Sigmoid colon (tissue), 7 donors: ENCODE data around the gene SLC25A30. TPM values are rescaled to one million over a fixed set of nuclear protein-coding genes. Genes with fewer than 3 reads are reported as not detected.

ENCODE experiments used
- DNase-seq: peaks from one replicate; pipeline ENCODE4 v3.0.0-alpha.2; 2019
- H3K27ac ChIP-seq, 4 donors: fragments of 200-600 bp; sonication (generic); one replicate each; pipeline ENCODE4 v1.5.1; 2016 to 2019; ENCODE audit warnings: mild to moderate bottlenecking in 1 of 4
- H3K27me3 ChIP-seq, 3 donors: fragments of 200-600 bp; sonication (generic); one replicate each; pipeline ENCODE4 v1.5.1; 2019; ENCODE audit warnings: mild to moderate bottlenecking in 1 of 3
- H3K36me3 ChIP-seq, 4 donors: fragments of 200-600 bp; sonication (generic); one replicate each; pipeline ENCODE4 v1.5.1; 2016 to 2019
- H3K4me1 ChIP-seq, 4 donors: fragments of 200-600 bp; sonication (generic); one replicate each; pipeline ENCODE4 v1.5.1; 2017 to 2019
- H3K4me3 ChIP-seq, 4 donors: fragments of 200-600 bp; sonication (generic); one replicate each; pipeline ENCODE4 v1.5.1; 2017 to 2019; ENCODE audit warnings: mild to moderate bottlenecking in 2 of 4, moderate library complexity in 1 of 4
- H3K9me3 ChIP-seq, 4 donors: fragments of 200-600 bp in 3 of 4; sonication (generic) in 3 of 4; one replicate each; pipeline versions ENCODE4 v1.5.1 to v1.6.1; 2013 to 2019
- EP300 ChIP-seq, 4 donors: sonication (generic); formaldehyde crosslinking; IDR thresholded peaks; one replicate each; pipeline ENCODE4 v1.6.1; 2017; ENCODE audit warnings: antibody characterized with exemption in 4 of 4
- POLR2A ChIP-seq, 2 donors: fragments of 450-650 bp; IDR thresholded peaks; one replicate each; pipeline ENCODE4 v1.6.1; 2016; ENCODE audit warnings: antibody characterized with exemption in 2 of 2, mild to moderate bottlenecking in 2 of 2, moderate library complexity in 2 of 2
- POLR2AphosphoS5 ChIP-seq, 4 donors: sonication (generic); formaldehyde crosslinking; IDR thresholded peaks; one replicate each; pipeline ENCODE4 v1.6.1; 2017; ENCODE audit warnings: antibody characterized with exemption in 4 of 4
- WGBS, 2 donors: extraction: QIAGEN DNeasy Blood & Tissue Kit; methylation state at CpG; one replicate each; pipeline ENCODE4 v1.1.7; 2013; 5-methylcytosine and 5-hydroxymethylcytosine counted together
- intact Hi-C: fragments of 100-400 bp; cut with DNase I; formaldehyde crosslinking; loops from one replicate; pipeline ENCODE4 v1.15.1; 2023
- polyA plus RNA-seq, 3 donors: library from polyadenylated mRNA; stranded (reverse); fragments of 200-250 nt; gene quantifications; one replicate each; pipeline ENCODE4 v1.2.3, GENCODE V29; 2013
- total RNA-seq, 4 donors: library from RNA; depleted of rRNA; stranded (reverse); fragments of >200 nt; gene quantifications; one replicate each; pipeline ENCODE4 v1.1.0, GENCODE V29; 2016
- TF ChIP-seq, protein P1 (sequence below), 4 experiments: fragments of 450-650 bp in 3 of 4; fragments of 200-600 bp in 1 of 4; IDR thresholded peaks; one replicate each; pipeline ENCODE4 v1.5.1; 2016 to 2019; ENCODE audit warnings: antibody characterized with exemption in 4 of 4, mild to moderate bottlenecking in 3 of 4, moderate library complexity in 2 of 4
- donor health status: healthy with polysubstance abuse.
- donor health status: Bipolar disorder and iron deficiency.
- donor health status: healthy.

Gene SLC25A30
- total and polyA plus RNA-seq, 7 donors: 5.8 to 15.9 (median 9.1) TPM

DNA sequence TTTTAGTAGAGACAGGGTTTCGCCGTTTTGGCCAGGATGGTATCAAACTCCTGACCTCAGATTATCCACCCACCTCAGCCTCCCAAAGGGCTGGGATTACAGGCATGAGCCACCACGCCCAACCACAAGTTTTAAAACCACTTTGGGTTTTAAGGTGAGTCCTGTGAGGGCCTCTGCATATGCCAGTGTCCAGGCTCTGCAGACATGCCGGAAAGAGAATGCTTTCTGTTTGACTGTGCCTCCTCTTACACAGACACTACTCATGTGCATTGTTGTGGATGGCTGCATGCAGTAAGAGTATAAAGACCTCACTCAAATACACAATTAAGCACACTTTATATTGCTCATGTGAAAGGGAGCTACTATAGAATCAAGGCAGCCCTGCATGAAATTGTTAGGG lies 20.8 kb upstream of the SLC25A30 start:
- H3K9me3 ChIP-seq: no peaks in the 10 kb centered on the region
- no peaks in the 10 kb centered on the region for H3K27me3 ChIP-seq
- no peak overlapping the region for H3K4me3 ChIP-seq
- H3K36me3 ChIP-seq: no peaks in the 10 kb centered on the region
- 76 to 87% methylated on average over 4 of the region's 4 CpGs for WGBS, 2 donors
- peaks cover 0 to 18% (median 0%) of the 10 kb centered on the region in 4 donors for H3K4me1 ChIP-seq
- TF ChIP-seq POLR2A (IDR thresholded peaks at IDR 0.05): no peak
- no peak for TF ChIP-seq EP300 (IDR thresholded peaks at IDR 0.05)
- TF ChIP-seq POLR2AphosphoS5 (IDR thresholded peaks at IDR 0.05): no peak
- TF ChIP-seq, protein P1, sequence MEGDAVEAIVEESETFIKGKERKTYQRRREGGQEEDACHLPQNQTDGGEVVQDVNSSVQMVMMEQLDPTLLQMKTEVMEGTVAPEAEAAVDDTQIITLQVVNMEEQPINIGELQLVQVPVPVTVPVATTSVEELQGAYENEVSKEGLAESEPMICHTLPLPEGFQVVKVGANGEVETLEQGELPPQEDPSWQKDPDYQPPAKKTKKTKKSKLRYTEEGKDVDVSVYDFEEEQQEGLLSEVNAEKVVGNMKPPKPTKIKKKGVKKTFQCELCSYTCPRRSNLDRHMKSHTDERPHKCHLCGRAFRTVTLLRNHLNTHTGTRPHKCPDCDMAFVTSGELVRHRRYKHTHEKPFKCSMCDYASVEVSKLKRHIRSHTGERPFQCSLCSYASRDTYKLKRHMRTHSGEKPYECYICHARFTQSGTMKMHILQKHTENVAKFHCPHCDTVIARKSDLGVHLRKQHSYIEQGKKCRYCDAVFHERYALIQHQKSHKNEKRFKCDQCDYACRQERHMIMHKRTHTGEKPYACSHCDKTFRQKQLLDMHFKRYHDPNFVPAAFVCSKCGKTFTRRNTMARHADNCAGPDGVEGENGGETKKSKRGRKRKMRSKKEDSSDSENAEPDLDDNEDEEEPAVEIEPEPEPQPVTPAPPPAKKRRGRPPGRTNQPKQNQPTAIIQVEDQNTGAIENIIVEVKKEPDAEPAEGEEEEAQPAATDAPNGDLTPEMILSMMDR (IDR thresholded peaks at IDR 0.05): no peak
- no peak for DNase-seq
- H3K27ac ChIP-seq: no peak overlapping the region
- intact Hi-C loops: no loop called here

DNA sequence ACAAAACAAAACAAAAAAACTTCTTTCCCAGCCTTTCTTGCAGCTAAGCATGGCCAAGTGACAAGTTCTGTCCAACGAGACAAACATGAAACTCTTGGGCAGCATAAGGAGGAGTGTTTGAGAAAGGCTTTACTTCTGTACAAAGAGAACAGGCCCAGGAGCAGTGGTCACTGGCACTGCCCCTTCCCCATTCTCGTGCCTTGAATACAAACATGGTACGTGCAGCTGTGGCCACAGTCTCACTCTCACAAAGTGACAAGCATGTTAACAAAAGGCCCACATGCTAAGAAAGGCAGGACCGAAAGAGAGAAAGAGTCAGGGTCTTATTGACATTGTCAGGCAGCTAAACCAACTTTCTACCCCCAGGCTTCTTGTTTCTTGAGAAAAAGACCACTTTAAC lies 19.8 kb upstream of the SLC25A30 start:
- intact Hi-C loops: no loop called here

DNA sequence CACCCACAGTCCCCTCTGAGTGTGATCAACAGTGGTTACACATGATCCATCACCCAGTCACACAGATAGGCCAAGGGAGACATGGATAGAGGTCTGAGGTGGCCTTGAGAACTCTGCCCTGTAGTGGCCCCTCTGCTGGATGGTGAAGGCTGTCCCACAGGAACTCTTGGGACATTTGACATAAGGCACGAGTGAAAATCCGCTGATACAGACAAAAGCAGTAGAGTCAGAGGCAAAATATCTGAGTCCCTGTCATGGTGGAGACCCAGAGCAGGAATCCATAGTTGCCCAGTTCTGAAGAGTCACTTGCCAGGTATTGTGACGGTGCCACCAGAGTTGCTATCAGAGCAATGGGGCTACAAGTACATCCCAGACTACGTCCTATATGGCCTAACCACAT lies 18.8 kb upstream of the SLC25A30 start:
- H3K27ac ChIP-seq: no peak overlapping the region
- peaks cover 0 to 18% (median 0%) of the 10 kb centered on the region in 4 donors for H3K4me1 ChIP-seq
- H3K27me3 ChIP-seq: no peaks in the 10 kb centered on the region
- intact Hi-C loops: no loop called here
- TF ChIP-seq EP300 (IDR thresholded peaks at IDR 0.05) (no peak), POLR2A (IDR thresholded peaks at IDR 0.05) (no peak), POLR2AphosphoS5 (IDR thresholded peaks at IDR 0.05) (no peak)
- TF ChIP-seq, protein P1 (IDR thresholded peaks at IDR 0.05): no peak
- H3K4me3 ChIP-seq: no peak overlapping the region
- no peaks in the 10 kb centered on the region for H3K36me3 ChIP-seq
- WGBS, 2 donors: 95% methylated on average over 4 of the region's 4 CpGs
- H3K9me3 ChIP-seq: no peaks in the 10 kb centered on the region
- no peak for DNase-seq

More for the DNA sequence above, 19.8 kb upstream of the SLC25A30 start:
- Histone ChIP-seq H3K27me3 (no peaks in the 10 kb centered on the region), H3K9me3 (no peaks in the 10 kb centered on the region), H3K36me3 (no peaks in the 10 kb centered on the region), H3K4me3 (no peak overlapping the region), H3K4me1 (peaks cover 0 to 18% (median 0%) of the 10 kb centered on the region in 4 donors), H3K27ac (no peak overlapping the region)
- TF ChIP-seq POLR2AphosphoS5 (IDR thresholded peaks at IDR 0.05): no peak
- no peak for TF ChIP-seq EP300 (IDR thresholded peaks at IDR 0.05)
- TF ChIP-seq, protein P1 (IDR thresholded peaks at IDR 0.05): no peak
- TF ChIP-seq POLR2A (IDR thresholded peaks at IDR 0.05): no peak
- no peak for DNase-seq
- WGBS, 2 donors: 91 to 92% methylated on average over 4 of the region's 4 CpGs

DNA sequence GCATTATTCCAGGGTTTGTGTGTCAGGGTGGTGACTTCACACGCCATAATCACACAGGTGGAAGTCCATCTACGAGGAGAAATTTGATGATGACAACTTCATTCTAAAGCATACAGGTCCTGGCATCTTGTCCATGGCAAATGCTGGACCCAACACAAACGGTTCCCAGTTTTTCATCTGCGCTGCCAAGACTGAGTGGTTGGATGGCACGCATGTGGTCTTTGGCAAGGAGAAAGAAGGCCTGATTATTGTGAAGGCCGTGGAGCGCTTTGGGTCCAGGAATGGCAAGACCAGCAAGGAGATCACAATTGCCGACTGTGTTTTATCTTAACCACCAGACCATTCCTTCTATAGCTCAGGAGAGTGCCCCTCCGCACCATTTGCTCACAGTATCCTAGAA lies 18.2 kb upstream of the SLC25A30 start:
- WGBS, 2 donors: 84 to 94% methylated on average over 9 of the region's 9 CpGs
- Histone ChIP-seq H3K4me3 (no peak overlapping the region), H3K36me3 (no peaks in the 10 kb centered on the region), H3K4me1 (peaks cover 0 to 12% (median 0%) of the 10 kb centered on the region in 4 donors), H3K27me3 (no peaks in the 10 kb centered on the region), H3K27ac (no peak overlapping the region), H3K9me3 (no peaks in the 10 kb centered on the region)
- intact Hi-C loops: no loop called here
- no peak for DNase-seq
- TF ChIP-seq EP300 (IDR thresholded peaks at IDR 0.05) (no peak), POLR2A (IDR thresholded peaks at IDR 0.05) (no peak), POLR2AphosphoS5 (IDR thresholded peaks at IDR 0.05) (no peak)
- TF ChIP-seq, protein P1 (IDR thresholded peaks at IDR 0.05): no peak
